Activated B cell treated with CpG ODN at 0.5 μM for 24 hours (primary cell): Measurements from ENCODE around the gene KRT4. TPM values are rescaled to one million over a fixed set of nuclear protein-coding genes. Genes with fewer than 3 reads are reported as not detected.

Source experiments
- ATAC-seq: fragments of 200-7000 bp; cut with Tn5 transposase; one replicate; pipeline ENCODE4 v1.10.0; 2021; ENCODE audit warnings: low read depth, mild to moderate bottlenecking, moderate library complexity
- CTCF ChIA-PET: fragments of 350-600 bp; sonication (Branson Sonifier 250); formaldehyde crosslinking; loops from one replicate; lab custom pipeline; 2021; ENCODE audit warnings: antibody characterized with exemption; lab: Charles Lee
- POLR2A ChIA-PET: fragments of 350-600 bp; sonication (Branson Sonifier 250); formaldehyde crosslinking; loops from one replicate; lab custom pipeline; 2021; ENCODE audit warnings: antibody characterized with exemption; lab: Charles Lee
- DNase-seq: peaks from one replicate; pipeline ENCODE4 v3.0.0; 2022
- H3K27ac Mint-ChIP-seq: one replicate; pipeline ENCODE4 v1.8.0; 2020; ENCODE audit warnings: mixed read lengths
- H3K27me3 Mint-ChIP-seq: one replicate; pipeline ENCODE4 v1.8.0; 2021; ENCODE audit warnings: mixed read lengths
- H3K36me3 Mint-ChIP-seq: one replicate; pipeline ENCODE4 v1.8.0; 2021; ENCODE audit warnings: low read depth, mixed read lengths
- H3K4me1 Mint-ChIP-seq: one replicate; pipeline ENCODE4 v1.8.0; 2021; ENCODE audit warnings: mixed read lengths
- H3K4me3 Mint-ChIP-seq: one replicate; pipeline ENCODE4 v1.8.0; 2020; ENCODE audit warnings: mild to moderate bottlenecking, mixed read lengths
- H3K9me3 Mint-ChIP-seq: one replicate; pipeline ENCODE4 v1.8.0; 2020; ENCODE audit warnings: mixed read lengths
- intact Hi-C: fragments of 100-400 bp; cut with micrococcal nuclease; formaldehyde crosslinking; loops from one replicate; pipeline ENCODE4 v1.15.1; 2024
- total RNA-seq: library from RNA; stranded (reverse); gene quantifications from 2 replicates; pipeline ENCODE4 v1.2.3, GENCODE V29; 2022
- TF ChIP-seq, protein P1 (sequence below): fragments of 200-600 bp; IDR thresholded peaks from one replicate; pipeline ENCODE4 v1.8.0; 2022; ENCODE audit warnings: antibody characterized with exemption, mild to moderate bottlenecking

The KRT4 gene
- total RNA-seq, 1 donor from 2014 or later: not detected

DNA sequence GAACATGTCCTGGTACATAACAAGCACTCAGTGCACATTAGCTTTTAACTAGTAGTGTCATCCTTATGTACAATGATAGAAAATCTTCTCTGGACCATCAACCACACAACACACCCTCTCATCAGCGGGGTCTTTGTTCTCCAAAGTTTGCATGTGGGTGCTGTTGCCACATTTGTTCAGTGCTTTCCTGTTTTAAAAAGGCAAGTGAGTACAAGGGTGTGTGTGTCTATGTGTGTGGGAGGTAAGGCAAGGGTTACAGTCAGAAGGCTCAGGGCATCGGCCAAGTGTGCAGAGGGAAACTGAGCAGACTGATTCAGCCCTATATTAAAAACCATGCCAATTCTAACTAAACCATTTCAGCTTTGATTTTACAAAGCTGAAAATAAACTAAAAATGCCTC, 54.7 kb downstream of the KRT4 start:
- Mint-ChIP-seq H3K36me3 (no peaks in the 10 kb centered on the region), H3K4me1 (no peaks in the 10 kb centered on the region), H3K27ac (no peak overlapping the region), H3K9me3 (peaks cover 12% of the 10 kb centered on the region), H3K4me3 (no peak overlapping the region), H3K27me3 (no peaks in the 10 kb centered on the region)
- DNase-seq: no peak
- ChIA-PET CTCF (no interaction called here), POLR2A (no interaction called here)
- intact Hi-C loops: no loop called here
- no peak for ATAC-seq
- TF ChIP-seq, protein P1, sequence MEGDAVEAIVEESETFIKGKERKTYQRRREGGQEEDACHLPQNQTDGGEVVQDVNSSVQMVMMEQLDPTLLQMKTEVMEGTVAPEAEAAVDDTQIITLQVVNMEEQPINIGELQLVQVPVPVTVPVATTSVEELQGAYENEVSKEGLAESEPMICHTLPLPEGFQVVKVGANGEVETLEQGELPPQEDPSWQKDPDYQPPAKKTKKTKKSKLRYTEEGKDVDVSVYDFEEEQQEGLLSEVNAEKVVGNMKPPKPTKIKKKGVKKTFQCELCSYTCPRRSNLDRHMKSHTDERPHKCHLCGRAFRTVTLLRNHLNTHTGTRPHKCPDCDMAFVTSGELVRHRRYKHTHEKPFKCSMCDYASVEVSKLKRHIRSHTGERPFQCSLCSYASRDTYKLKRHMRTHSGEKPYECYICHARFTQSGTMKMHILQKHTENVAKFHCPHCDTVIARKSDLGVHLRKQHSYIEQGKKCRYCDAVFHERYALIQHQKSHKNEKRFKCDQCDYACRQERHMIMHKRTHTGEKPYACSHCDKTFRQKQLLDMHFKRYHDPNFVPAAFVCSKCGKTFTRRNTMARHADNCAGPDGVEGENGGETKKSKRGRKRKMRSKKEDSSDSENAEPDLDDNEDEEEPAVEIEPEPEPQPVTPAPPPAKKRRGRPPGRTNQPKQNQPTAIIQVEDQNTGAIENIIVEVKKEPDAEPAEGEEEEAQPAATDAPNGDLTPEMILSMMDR: no peak

DNA sequence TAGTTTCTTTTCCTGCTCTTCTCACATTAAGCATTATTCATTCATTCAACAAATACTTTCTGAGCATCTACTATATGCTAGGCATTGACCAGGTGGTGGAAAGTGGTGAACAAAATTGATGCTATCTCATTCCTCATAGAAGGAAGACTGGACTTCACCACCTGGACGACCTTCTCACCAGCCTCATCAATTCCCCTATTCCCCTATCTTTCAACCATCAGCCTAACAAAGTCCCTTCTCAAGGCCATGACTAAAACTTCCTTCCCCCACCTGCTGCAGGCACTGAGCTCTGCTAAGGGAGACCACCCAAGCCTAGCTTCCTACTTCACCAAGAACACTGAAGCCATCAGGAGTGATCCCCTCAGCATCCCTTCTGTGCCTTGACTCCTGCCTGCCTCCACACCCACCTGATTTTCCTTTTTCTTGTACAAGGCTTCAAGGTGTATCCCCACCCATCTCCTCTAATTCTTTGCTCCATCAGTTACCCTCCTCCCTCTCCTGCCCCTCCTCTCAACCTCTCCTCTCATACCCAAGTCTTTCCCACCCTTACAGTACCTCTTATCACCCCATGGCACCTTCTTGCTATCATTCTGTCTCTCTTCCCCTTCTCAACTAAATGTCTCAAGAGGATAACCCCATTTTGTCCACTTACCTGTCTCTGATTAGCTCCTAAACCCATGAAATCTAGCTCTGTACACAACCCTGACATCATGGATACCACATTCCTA, 56.3 kb downstream of the KRT4 start:
- TF ChIP-seq, protein P1: no peak
- Mint-ChIP-seq H3K9me3 (peaks cover 12% of the 10 kb centered on the region), H3K27ac (no peak overlapping the region), H3K4me1 (no peaks in the 10 kb centered on the region), H3K4me3 (no peak overlapping the region), H3K36me3 (no peaks in the 10 kb centered on the region), H3K27me3 (peaks cover 1% of the 10 kb centered on the region)
- ChIA-PET CTCF (no interaction called here), POLR2A (no interaction called here)
- no peak for DNase-seq
- intact Hi-C loops: no loop called here
- no peak for ATAC-seq

Other genes with a start within 250 kb of the KRT4 start
- not detected in 2 replicates for gene KRT74, start 240.3 kb downstream of the KRT4 start, total RNA-seq
- not detected in 2 replicates for gene KRT72, start 212.7 kb downstream of the KRT4 start, total RNA-seq
- not detected in 2 replicates for gene KRT73, start 195.6 kb downstream of the KRT4 start, total RNA-seq
- gene KRT2, start 161.9 kb downstream of the KRT4 start, total RNA-seq: not detected in 2 replicates
- gene KRT1, start 133.7 kb downstream of the KRT4 start, total RNA-seq: not detected in 2 replicates
- not detected in 2 replicates for gene KRT77, start 110.6 kb downstream of the KRT4 start, total RNA-seq
- gene KRT76, start 36.8 kb downstream of the KRT4 start, total RNA-seq: not detected in 2 replicates
- not detected in 2 replicates for gene KRT3, start 18.0 kb downstream of the KRT4 start, total RNA-seq
- gene KRT79, start 20.2 kb upstream of the KRT4 start, total RNA-seq: not detected in 2 replicates
- not detected in 2 replicates for gene KRT78, start 34.9 kb upstream of the KRT4 start, total RNA-seq
- 0.33 and 0.34 TPM in 2 replicates for gene KRT8, start 91.0 kb upstream of the KRT4 start, total RNA-seq
- gene KRT18, start 135.0 kb upstream of the KRT4 start, total RNA-seq: 3.9 and 4.7 TPM in 2 replicates
- 726 and 733 TPM in 2 replicates for gene EIF4B, start 192.3 kb upstream of the KRT4 start, total RNA-seq
- 0.29 and 1.5 TPM in 2 replicates for gene TNS2, start 235.9 kb upstream of the KRT4 start, total RNA-seq